NCI-H82 treated with DMSO at 0.1 percent for 48 hours (cell line): ENCODE results near the gene KCNAB1.
"Not testable (repeated sequence)": the region's sequence is repeated elsewhere in the genome, so short reads cannot be mapped to it uniquely, and the experiment has no call there.

Source experiments
- DNase-seq: peaks from one replicate; lab custom pipeline; 2025; ENCODE audit not compliant: unreplicated experiment; lab: John Stamatoyannopoulos, UW

Gene KCNAB1

GRCh38 chr3:156137397-156137796 is 17.0 kb downstream of the KCNAB1 start:
- not testable (repeated sequence) for DNase-seq

- no peak for DNase-seq
These were observed 19.7 kb downstream of the KCNAB1 start for GRCh38 chr3:156140001-156140595.

GRCh38 chr3:156142702-156143101 is 22.3 kb downstream of the KCNAB1 start:
- DNase-seq = no peak

GRCh38 chr3:156143136-156143535 is 22.8 kb downstream of the KCNAB1 start:
- no peak for DNase-seq

- no peak for DNase-seq
These were observed 23.7 kb downstream of the KCNAB1 start for GRCh38 chr3:156144060-156144459.

- no peak for DNase-seq
These were observed 25.5 kb downstream of the KCNAB1 start for GRCh38 chr3:156145866-156146265.

GRCh38 chr3:156148345-156148945 is 28.1 kb downstream of the KCNAB1 start:
- no peak for DNase-seq

GRCh38 chr3:156148946-156149381 is 28.6 kb downstream of the KCNAB1 start:
- no peak for DNase-seq

- DNase-seq = no peak
These were observed 29.5 kb downstream of the KCNAB1 start for GRCh38 chr3:156149876-156150275.

GRCh38 chr3:156150434-156151066 is 30.2 kb downstream of the KCNAB1 start:
- peak; percentile 44 for DNase-seq

- DNase-seq = peak; percentile 43
These were observed 31.5 kb downstream of the KCNAB1 start for GRCh38 chr3:156151824-156152428.

- no peak for DNase-seq
These were observed 38.4 kb downstream of the KCNAB1 start for GRCh38 chr3:156158656-156159295.

GRCh38 chr3:156160647-156161046 is 40.3 kb downstream of the KCNAB1 start:
- peak; percentile 16 for DNase-seq

GRCh38 chr3:156161172-156161571 is 40.8 kb downstream of the KCNAB1 start:
- no peak for DNase-seq

- DNase-seq = no peak
These were observed 43.5 kb downstream of the KCNAB1 start for GRCh38 chr3:156163848-156164247.

GRCh38 chr3:156166808-156167207 is 46.4 kb downstream of the KCNAB1 start:
- DNase-seq = no peak

GRCh38 chr3:156170571-156170970 is 50.2 kb downstream of the KCNAB1 start:
- no peak for DNase-seq

GRCh38 chr3:156171281-156172267 is 51.2 kb downstream of the KCNAB1 start:
- no peak for DNase-seq

- no peak for DNase-seq
These were observed 52.2 kb downstream of the KCNAB1 start for GRCh38 chr3:156172536-156172935.

GRCh38 chr3:156174229-156174847 is 54.0 kb downstream of the KCNAB1 start:
- DNase-seq = no peak
